Stimulated activated CD4-positive, alpha-beta T cell treated with anti-CD3 and anti-CD28 coated beads, Interleukin-15, amount 100 ng/mL, for 24 hours (primary cell): Measurements from ENCODE around the gene PTBP2.
"Not testable (repeated sequence)": the region's sequence is repeated elsewhere in the genome, so short reads cannot be mapped to it uniquely, and the experiment has no call there.

ENCODE experiments used
- DNase-seq: peaks from one replicate; pipeline ENCODE4 v3.0.0-alpha.2; 2020

Gene PTBP2

DNA sequence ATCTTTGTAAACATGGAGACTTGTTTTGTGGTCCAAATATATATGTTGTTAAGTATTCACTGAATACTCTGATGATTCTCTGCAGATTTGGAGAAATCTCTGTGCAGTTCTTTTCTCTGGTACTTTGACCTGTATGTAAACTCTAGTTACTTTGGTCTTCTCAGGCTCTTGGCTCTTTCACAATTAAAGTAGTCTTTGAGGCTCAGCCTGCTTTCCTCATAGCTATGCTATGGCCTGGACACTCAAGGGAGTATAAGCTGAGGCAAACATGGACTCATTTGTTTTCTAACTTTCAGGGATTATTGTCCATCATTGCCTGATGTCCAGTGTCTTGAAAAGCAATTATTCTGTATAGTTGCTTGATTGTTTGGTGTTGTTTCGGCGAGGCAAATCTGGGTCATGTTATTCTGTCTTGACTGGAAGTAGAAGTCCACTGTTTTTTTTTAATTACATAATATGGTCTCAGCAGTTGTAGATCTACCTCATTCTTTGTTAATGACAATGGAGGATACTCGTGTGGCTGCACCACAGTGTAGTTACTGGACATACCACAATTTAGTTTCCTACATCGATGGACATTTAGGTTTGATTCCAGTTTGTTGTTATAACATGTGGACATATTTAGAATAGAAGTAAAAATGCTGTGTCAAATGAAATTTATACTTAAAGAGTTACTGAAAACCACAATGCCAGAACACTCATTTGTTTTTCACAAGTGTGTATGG, 9.2 kb downstream of the PTBP2 start:
- DNase-seq: no peak

GRCh38 chr1:96741335-96741734, 19.8 kb downstream of the PTBP2 start:
- no peak for DNase-seq

DNA sequence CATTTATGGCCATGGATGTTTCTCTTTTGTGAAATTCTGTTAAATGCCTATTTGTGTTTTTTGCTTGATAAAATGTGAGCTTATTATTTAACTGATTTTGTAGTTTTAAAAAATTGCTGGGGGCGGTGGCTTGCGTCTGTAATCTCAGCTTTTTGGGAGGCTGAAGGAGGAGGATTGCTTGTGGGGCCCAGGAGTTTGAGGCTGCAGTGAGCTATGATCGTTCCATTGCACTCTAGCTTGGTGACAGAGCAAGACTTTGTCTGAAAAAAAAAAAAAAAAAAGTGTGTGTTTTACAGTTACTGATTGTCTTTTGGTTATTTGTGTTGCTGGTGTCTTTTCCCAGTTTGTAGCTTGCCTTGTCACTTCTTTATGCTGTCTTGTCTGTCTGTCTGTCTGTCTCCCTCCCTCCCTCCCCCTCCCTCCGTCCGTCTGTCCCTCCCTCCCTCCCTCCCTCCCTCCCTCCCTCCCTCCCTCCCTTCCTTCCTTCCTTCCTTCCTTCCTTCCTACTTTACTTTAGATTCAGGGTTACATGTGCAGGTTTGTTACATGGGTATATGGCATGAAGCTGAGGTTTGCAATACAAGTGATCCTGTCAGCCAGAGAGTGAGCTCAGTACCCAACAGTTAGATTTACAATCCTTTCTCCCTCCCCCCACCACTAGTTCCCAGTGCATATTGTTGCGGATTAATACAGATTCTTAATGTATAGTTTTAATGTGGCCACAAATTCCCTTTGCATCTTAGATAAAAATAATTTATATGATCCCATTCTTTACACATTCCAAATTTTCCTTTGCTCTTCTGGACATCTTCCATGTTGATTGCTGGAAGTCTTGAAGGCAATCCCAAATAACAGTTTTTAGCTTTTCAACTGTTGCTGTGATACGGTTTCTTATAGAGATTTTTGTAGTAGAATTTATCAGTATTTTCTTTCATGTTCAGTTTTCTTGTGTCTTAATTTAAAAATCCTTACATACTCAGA, 25.1 kb downstream of the PTBP2 start:
- no peak for DNase-seq

- no peak for DNase-seq
Observed at GRCh38 chr1:96747565-96747964, 26.0 kb downstream of the PTBP2 start.

GRCh38 chr1:96748078-96748477, 26.5 kb downstream of the PTBP2 start:
- DNase-seq: no peak

DNA sequence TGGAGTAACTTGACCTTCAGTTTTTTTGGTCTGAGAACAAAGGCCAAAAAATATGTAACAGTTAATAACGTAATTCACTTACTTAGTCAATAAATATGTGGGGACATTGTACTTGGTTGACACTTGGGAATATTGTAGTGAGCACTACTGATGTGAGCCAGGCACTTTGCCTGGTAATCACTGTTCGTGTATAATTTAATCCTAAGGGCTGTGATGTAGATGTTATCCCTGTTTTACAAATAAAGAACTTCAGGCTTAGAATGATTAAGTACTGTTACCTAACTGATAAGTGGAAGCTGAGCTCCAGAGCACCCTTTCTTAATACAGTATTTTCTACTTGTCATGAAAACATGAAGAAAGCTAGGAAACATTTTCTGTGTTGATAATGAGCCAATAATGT, 28.0 kb downstream of the PTBP2 start:
- no peak for DNase-seq

- DNase-seq: no peak
Observed at GRCh38 chr1:96752394-96752793, 30.8 kb downstream of the PTBP2 start.

DNA sequence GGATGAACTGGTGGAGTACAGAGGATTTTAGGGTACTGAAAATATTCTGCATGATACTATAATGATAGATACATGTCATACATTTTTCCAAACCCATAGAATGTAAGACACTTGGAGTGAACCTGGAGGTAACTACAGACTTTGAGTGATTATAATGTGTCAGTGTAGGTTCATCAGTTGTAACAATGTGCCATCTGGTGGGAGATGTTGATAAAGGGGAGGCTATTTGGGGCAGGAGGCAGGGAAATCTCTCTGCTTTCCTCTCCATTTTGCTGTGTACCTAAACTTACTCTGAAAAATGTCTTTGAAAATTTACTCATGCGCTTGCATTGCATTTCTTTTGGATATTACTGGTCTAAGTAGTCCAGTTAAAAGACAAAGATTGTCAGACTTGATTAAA, 35.2 kb downstream of the PTBP2 start:
- DNase-seq: no peak

- DNase-seq: not testable (repeated sequence)
Observed at GRCh38 chr1:96762586-96762985, 41.0 kb downstream of the PTBP2 start.

DNA sequence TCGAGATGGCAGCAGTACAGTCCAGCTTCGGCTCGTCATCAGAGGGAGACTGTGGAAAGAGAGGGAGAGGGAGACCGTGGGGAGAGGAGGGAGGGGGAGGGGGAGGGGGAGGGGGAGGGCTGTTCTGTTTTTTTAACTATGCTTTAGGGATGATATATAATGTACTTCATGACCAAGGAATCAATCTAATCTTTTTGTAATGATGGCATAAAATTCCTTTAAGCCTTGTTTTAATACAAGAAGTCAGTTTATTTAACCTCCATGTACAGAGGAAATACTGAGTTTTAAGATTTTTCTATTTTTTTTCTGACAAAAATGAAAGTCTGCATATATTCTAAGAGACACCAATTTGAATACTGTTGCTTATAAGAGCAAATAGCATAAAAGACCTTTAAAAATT, 41.9 kb downstream of the PTBP2 start:
- no peak for DNase-seq

DNA sequence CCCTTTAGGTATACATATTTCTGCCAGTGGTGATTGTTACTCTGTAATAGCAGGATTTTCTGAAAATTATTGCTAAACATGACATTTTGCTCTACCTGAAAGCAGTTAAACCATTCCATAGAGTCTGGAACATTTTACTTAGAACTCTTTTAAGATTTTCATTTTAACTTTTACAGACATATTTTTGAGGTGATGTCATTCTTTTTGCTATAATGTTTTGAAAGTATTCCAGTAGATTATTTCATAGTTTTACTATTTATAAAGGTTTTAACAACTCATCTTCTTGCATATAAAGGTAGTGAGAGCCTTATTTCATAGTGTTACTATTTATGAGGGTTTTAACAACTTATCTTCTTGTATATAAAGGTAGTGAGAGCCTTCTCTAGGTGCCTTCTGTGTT, 42.9 kb downstream of the PTBP2 start:
- no peak for DNase-seq

GRCh38 chr1:96771847-96772246, 50.3 kb downstream of the PTBP2 start:
- DNase-seq: no peak

GRCh38 chr1:96772349-96772748, 50.8 kb downstream of the PTBP2 start:
- no peak for DNase-seq

GRCh38 chr1:96772972-96773371, 51.4 kb downstream of the PTBP2 start:
- no peak for DNase-seq

- no peak for DNase-seq
Observed at GRCh38 chr1:96782206-96782605, 60.6 kb downstream of the PTBP2 start.

- no peak for DNase-seq
Observed at GRCh38 chr1:96782856-96783255, 61.3 kb downstream of the PTBP2 start.

- no peak for DNase-seq
Observed at GRCh38 chr1:96790599-96790998, 69.0 kb downstream of the PTBP2 start.

- no peak for DNase-seq
Observed at GRCh38 chr1:96792220-96792619, 70.6 kb downstream of the PTBP2 start.

DNA sequence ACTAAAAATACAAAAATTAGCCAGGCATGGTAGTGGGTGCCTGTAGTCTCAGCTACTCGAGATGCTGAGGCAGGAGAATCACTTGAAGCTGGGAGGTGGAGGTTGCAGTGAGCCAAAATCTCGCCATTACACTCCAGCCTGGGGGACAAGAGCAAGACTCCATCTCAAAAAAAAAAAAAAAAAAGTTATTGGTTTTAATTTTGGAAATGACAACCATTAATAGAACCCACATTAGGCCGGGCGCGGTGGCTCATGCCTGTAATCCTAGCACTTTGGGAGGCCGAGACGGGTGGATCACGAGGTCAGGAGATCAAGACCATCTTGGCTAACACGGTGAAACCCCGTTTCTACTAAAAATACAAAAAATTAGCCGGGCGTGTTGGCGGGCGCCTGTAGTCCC, 80.1 kb downstream of the PTBP2 start:
- not testable (repeated sequence) for DNase-seq

DNA sequence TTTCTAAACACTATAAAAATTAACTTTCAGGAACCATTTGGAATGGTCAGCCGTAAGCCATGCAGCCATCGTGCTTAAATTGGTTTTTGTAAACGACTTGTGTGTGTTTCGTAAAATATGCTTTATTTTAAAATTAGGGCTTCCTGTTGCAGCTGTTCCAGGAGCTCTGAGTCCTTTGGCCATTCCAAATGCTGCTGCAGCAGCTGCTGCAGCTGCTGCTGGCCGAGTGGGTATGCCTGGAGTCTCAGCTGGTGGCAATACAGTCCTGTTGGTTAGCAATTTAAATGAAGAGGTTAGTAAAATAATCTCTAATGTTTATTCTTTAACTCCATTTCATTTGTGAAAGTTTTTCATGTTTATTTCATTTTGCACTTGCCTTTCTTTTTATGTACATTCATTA, 83.1 kb downstream of the PTBP2 start:
- DNase-seq: no peak

DNA sequence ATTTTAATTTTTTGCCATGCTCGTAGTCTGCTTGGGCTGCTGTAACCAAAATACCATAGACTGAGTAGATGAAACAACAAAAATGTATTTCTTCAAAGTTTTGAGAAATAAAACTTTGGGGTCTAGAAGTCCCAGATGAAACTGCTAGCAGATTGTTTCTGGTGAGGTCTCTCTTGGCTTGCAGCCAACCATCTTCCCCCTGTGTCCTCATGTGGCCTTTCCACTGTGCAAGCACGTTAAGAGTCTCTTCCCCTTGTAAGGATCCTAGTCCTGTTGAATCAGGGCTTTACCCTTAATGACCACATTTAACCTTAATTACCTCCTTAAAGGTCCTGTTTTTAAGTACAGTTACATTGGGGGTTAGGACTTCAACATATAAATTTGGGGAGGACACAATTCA, 86.6 kb downstream of the PTBP2 start:
- no peak for DNase-seq

DNA sequence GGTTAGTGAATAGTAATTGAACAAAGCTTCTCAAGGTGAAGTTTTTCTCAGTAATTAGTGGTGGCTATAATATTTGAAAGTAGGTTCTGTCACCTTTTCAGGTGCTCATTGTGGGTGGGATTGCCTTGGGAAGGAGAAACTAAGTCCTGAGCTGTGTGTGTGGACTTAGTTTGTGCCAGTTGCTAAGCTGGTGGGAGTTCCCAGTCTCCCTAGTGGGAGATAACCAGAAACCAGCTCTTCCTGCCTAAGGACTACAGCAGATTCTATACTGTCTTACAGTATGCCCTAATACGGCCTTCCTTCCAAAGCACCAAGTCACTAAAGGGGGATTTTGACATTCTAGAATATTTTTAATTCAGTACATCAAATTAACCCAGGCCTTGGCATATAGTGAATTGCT, 94.3 kb downstream of the PTBP2 start:
- no peak for DNase-seq

GRCh38 chr1:96820107-96820506, 98.5 kb downstream of the PTBP2 start:
- no peak for DNase-seq

DNA sequence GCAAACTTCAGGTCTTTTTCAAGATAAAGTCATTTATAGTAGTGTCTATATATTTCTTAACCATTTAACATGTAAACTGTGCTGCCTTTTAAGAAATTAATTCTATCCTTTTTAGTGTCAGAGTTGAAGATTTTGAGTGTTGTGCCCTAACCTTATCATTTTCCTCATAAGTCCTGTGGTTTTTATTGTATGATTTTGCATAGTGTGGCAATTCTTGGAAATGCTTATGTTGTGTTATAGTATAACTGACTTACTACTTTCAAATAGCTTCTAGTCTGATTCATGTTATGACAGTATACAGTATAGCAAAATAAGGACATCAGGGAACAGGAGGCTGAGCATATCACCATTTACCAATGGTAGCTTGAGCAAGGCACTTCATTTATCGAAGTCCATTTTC, 99.1 kb downstream of the PTBP2 start:
- no peak for DNase-seq
